ENCODE measurements around the gene SNRNP70. TPM values are rescaled to one million over a fixed set of nuclear protein-coding genes. Genes with fewer than 3 reads are reported as not detected.

SNRNP70 gene
- total RNA-seq, 1 donor from 2014 or later, result 115 TPM

DNA sequence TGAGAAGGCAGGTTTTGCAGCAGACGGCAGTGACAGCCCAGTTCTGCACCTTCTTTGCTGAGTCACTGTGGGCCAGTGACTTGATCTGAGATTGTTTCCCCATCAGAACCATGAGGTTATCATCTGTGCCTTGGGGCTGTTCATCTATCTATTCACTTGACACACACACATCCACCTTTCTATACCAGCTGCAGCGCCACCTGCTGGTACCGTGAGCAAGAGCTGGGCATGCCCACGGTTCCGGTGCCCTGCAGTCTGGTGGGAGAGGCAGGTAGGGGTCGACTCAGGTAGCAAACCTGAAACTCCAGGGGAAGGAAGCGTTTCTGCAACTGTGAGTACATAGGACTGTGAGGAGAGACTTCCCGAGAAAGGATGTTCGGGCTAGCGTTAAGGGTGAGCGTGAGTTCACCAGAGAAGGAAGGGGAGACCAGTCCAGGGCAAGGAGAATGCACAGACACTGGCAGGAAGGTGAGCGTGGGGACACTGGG lies 21.4 kb downstream of the SNRNP70 start:
- Histone ChIP-seq H3K9me3 (replicated peaks) (no peaks in the 10 kb centered on the region), H3K4me3 (no peak overlapping the region), H3K4me1 (peaks cover 19% of the 10 kb centered on the region), H3K27me3 (ENCODE audit: low read depth) (no peaks in the 10 kb centered on the region), H3K27ac (replicated peaks) (no peak overlapping the region), H3K36me3 (peaks cover 74% of the 10 kb centered on the region)
- TF ChIP-seq, protein P1, sequence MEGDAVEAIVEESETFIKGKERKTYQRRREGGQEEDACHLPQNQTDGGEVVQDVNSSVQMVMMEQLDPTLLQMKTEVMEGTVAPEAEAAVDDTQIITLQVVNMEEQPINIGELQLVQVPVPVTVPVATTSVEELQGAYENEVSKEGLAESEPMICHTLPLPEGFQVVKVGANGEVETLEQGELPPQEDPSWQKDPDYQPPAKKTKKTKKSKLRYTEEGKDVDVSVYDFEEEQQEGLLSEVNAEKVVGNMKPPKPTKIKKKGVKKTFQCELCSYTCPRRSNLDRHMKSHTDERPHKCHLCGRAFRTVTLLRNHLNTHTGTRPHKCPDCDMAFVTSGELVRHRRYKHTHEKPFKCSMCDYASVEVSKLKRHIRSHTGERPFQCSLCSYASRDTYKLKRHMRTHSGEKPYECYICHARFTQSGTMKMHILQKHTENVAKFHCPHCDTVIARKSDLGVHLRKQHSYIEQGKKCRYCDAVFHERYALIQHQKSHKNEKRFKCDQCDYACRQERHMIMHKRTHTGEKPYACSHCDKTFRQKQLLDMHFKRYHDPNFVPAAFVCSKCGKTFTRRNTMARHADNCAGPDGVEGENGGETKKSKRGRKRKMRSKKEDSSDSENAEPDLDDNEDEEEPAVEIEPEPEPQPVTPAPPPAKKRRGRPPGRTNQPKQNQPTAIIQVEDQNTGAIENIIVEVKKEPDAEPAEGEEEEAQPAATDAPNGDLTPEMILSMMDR (IDR thresholded peaks at IDR 0.05; ENCODE audit: borderline replicate concordance), result peak; percentile 81
- intact Hi-C loops (cut with micrococcal nuclease), result no loop called here
- peak; percentile 48 for DNase-seq

DNA sequence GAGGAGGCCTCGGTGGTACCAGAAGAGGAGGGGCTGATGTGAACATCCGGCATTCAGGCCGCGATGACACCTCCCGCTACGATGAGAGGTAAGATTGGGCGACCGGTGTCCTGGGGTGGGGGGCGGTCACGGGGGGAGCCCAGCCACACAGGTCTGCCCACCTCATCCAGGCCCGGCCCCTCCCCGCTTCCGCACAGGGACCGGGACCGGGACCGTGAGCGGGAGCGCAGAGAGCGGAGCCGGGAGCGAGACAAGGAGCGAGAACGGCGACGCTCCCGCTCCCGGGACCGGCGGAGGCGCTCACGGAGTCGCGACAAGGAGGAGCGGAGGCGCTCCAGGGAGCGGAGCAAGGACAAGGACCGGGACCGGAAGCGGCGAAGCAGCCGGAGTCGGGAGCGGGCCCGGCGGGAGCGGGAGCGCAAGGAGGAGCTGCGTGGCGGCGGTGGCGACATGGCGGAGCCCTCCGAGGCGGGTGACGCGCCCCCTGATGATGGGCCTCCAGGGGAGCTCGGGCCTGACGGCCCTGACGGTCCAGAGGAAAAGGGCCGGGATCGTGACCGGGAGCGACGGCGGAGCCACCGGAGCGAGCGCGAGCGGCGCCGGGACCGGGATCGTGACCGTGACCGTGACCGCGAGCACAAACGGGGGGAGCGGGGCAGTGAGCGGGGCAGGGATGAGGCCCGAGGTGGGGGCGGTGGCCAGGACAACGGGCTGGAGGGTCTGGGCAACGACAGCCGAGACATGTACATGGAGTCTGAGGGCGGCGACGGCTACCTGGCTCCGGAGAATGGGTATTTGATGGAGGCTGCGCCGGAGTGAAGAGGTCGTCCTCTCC lies 22.6 kb downstream of the SNRNP70 start:
- intact Hi-C loops (cut with micrococcal nuclease), result no loop called here
- Histone ChIP-seq H3K36me3 (peaks cover 63% of the 10 kb centered on the region), H3K27ac (replicated peaks) (no peak overlapping the region), H3K4me3 (no peak overlapping the region), H3K27me3 (ENCODE audit: low read depth) (no peaks in the 10 kb centered on the region), H3K4me1 (peaks cover 19% of the 10 kb centered on the region), H3K9me3 (replicated peaks) (no peaks in the 10 kb centered on the region)
- DNase-seq, result no peak
- TF ChIP-seq, protein P1 (IDR thresholded peaks at IDR 0.05; ENCODE audit: borderline replicate concordance), result no peak

DNA sequence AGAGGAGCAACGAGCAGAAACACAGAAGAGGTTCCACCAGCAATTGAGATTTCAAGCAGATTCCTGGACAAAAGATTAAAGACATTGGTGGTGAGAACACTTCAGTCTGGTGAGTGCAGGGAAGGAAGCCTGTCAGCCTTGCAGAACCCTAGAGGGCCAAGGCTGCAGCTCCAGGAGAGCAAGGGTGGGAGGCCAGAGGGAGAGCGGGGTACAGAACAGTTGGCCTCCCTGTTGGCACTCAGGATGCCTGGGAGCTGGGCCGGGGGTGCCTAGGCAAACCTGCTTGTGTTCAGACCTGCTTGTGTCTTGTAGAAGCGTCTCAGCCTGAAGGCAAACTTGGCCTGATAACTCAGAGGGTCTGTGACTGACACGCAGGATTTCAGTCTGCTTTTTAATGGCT lies 23.8 kb downstream of the SNRNP70 start:
- TF ChIP-seq, protein P1 (IDR thresholded peaks at IDR 0.05; ENCODE audit: borderline replicate concordance), result no peak
- Histone ChIP-seq H3K36me3 (peaks cover 51% of the 10 kb centered on the region), H3K4me3 (no peak overlapping the region), H3K27me3 (ENCODE audit: low read depth) (no peaks in the 10 kb centered on the region), H3K27ac (replicated peaks) (no peak overlapping the region), H3K4me1 (peaks cover 26% of the 10 kb centered on the region), H3K9me3 (replicated peaks) (no peaks in the 10 kb centered on the region)
- intact Hi-C loops (cut with micrococcal nuclease), result no loop called here
- DNase-seq, result no peak

DNA sequence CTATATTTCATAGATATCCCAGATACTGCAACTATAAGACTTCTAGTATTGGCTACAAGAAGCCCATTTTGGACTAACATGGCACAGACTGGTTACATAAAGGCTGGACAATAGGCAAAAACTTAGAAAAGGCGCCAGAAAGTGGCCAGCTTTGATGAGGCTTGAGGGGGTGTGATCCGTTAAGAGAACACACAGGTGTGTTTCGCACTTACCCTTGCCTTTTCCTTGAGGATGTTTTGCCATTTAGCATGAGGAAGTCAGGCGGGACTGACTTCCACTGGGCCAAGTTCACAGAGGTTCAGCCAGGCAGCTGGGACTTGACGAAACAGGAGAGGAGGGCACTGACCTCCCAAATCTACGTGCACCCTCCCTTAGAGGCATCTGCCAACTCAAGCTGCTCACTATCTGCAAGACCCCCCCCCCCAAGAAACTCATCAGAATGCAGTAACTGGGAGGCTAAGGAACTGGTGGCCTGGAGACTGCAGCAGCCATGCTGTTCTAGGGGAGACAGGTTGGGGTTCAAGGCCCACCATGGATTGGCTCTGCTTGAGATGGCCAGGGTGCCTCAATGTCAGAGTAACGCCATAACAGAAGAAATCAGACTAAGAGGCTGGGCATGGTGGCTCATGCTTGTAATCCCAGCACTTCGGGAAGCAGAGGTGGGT lies 24.4 kb downstream of the SNRNP70 start:
- Histone ChIP-seq H3K4me3 (no peak overlapping the region), H3K27me3 (ENCODE audit: low read depth) (no peaks in the 10 kb centered on the region), H3K36me3 (peaks cover 44% of the 10 kb centered on the region), H3K9me3 (replicated peaks) (no peaks in the 10 kb centered on the region), H3K4me1 (peaks cover 32% of the 10 kb centered on the region), H3K27ac (replicated peaks) (peak overlapping the region; percentile 27)
- DNase-seq, result no peak
- intact Hi-C loops (cut with micrococcal nuclease), result no loop called here
- TF ChIP-seq, protein P1 (IDR thresholded peaks at IDR 0.05; ENCODE audit: borderline replicate concordance), result no peak

DNA sequence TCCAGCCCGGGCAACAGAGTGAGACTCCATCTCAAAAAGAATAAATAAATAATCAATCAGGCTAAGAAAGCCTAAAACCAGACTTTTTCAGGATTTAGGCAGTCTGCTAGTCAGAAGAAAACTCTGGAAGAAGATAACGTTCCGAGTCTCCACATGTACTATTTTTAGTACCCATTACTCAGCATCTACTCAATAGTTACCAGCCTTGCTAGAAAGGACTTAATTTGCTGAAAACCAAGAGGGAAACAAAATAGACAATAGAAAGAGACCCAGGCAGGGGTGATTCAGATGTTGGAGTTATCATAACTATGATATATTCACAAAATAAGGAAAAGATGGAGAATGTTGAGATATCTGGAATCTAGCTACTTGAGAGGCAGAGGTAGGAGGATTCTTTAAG lies 25.3 kb downstream of the SNRNP70 start:
- TF ChIP-seq, protein P1 (IDR thresholded peaks at IDR 0.05; ENCODE audit: borderline replicate concordance), result no peak
- intact Hi-C loops (cut with micrococcal nuclease), result no loop called here
- Histone ChIP-seq H3K9me3 (replicated peaks) (no peaks in the 10 kb centered on the region), H3K4me1 (peaks cover 40% of the 10 kb centered on the region), H3K36me3 (peaks cover 36% of the 10 kb centered on the region), H3K27ac (replicated peaks) (peak overlapping the region; percentile 27), H3K27me3 (ENCODE audit: low read depth) (no peaks in the 10 kb centered on the region), H3K4me3 (no peak overlapping the region)
- DNase-seq, result no peak
